RKO (cell line): ENCODE data around the gene GAR1.
"Not testable (repeated sequence)": the region's sequence is repeated elsewhere in the genome, so short reads cannot be mapped to it uniquely, and the experiment has no call there.

ENCODE experiments used
- DNase-seq: peaks from one replicate; pipeline ENCODE4 v3.0.0-alpha.2; 2016; ENCODE audit warnings: low spot score

GAR1 gene

GRCh38 chr4:109846395-109847098 lies 31.0 kb downstream of the GAR1 start:
- no peak for DNase-seq

GRCh38 chr4:109847896-109848442 lies 32.4 kb downstream of the GAR1 start, which contains the start of gene LRIT3:
Gene LRIT3 (plus strand): TSS chr4:109848107. CDS start chr4:109848202, 95 bp downstream.
- DNase-seq, result no peak

GRCh38 chr4:109848501-109848900 lies 32.9 kb downstream of the GAR1 start:
- DNase-seq, result no peak

GRCh38 chr4:109850601-109851000 lies 35.0 kb downstream of the GAR1 start:
- DNase-seq, result no peak

- DNase-seq, result not testable (repeated sequence)
Observed at GRCh38 chr4:109859426-109860300, 44.1 kb downstream of the GAR1 start.

- no peak for DNase-seq
Observed at GRCh38 chr4:109861271-109861670, 45.7 kb downstream of the GAR1 start.

GRCh38 chr4:109861916-109862511 lies 46.5 kb downstream of the GAR1 start:
- no peak for DNase-seq

GRCh38 chr4:109864134-109864533 lies 48.6 kb downstream of the GAR1 start:
- DNase-seq, result no peak

GRCh38 chr4:109870061-109870460 lies 54.5 kb downstream of the GAR1 start:
- DNase-seq, result no peak

- DNase-seq, result no peak
Observed at GRCh38 chr4:109872065-109872464, 56.5 kb downstream of the GAR1 start.

- DNase-seq, result no peak
Observed at GRCh38 chr4:109872950-109873656, 57.5 kb downstream of the GAR1 start.

GRCh38 chr4:109873791-109874514 lies 58.4 kb downstream of the GAR1 start:
- no peak for DNase-seq
